Measurements from ENCODE around the gene SLC22A23.

- TF ChIP-seq CTCF (conservative IDR thresholded peaks at IDR 0.05; ENCODE audit: low read length): no peak
- TF ChIP-seq EZH2phosphoT487 (IDR thresholded peaks at IDR 0.05; ENCODE audit: borderline replicate concordance, low read depth, low read length): no peak
Observed at GRCh38 chr6:3281631-3282475, 175.0 kb downstream of the SLC22A23 start.
